Stimulated activated naive CD4-positive, alpha-beta T cell treated with Interleukin-2 at 50 U/mL for 16 hours (primary cell): Measurements from ENCODE around the gene RTL10.

Experiments used
- DNase-seq: peaks from one replicate; lab custom pipeline; 2025; lab: John Stamatoyannopoulos, UW

Gene RTL10

GRCh38 chr22:19876314-19876940, 21.8 kb upstream of the RTL10 start:
- DNase-seq: no peak

- DNase-seq: no peak
These were observed 21.0 kb upstream of the RTL10 start for GRCh38 chr22:19875531-19876313.

- DNase-seq: no peak
These were observed 20.4 kb upstream of the RTL10 start for GRCh38 chr22:19875061-19875530.

GRCh38 chr22:19874307-19875060, 19.8 kb upstream of the RTL10 start:
- DNase-seq: peak; percentile 19

GRCh38 chr22:19873960-19874306, 19.3 kb upstream of the RTL10 start:
- DNase-seq: no peak

- DNase-seq: no peak
These were observed 18.7 kb upstream of the RTL10 start for GRCh38 chr22:19873138-19873959.

GRCh38 chr22:19872779-19873137, 18.1 kb upstream of the RTL10 start:
- DNase-seq: no peak

- DNase-seq: no peak
These were observed 17.4 kb upstream of the RTL10 start for GRCh38 chr22:19871845-19872778.

GRCh38 chr22:19871023-19871844, 16.6 kb upstream of the RTL10 start:
- no peak for DNase-seq

GRCh38 chr22:19870153-19871022, 15.7 kb upstream of the RTL10 start:
- no peak for DNase-seq

GRCh38 chr22:19869497-19870152, 15.0 kb upstream of the RTL10 start:
- DNase-seq: no peak

GRCh38 chr22:19868773-19869471, 14.2 kb upstream of the RTL10 start:
- DNase-seq: no peak

- no peak for DNase-seq
These were observed 13.7 kb upstream of the RTL10 start for GRCh38 chr22:19868333-19868732.

GRCh38 chr22:19867617-19868016, 12.9 kb upstream of the RTL10 start:
- no peak for DNase-seq

GRCh38 chr22:19866665-19867009, 12.0 kb upstream of the RTL10 start:
- DNase-seq: no peak

GRCh38 chr22:19865141-19865829, 10.6 kb upstream of the RTL10 start:
- DNase-seq: no peak

- no peak for DNase-seq
These were observed 9.9 kb upstream of the RTL10 start for GRCh38 chr22:19864538-19865106.
